Measurements from ENCODE around the gene CNTRL.

Gene CNTRL

GRCh38 chr9:121135642-121136041, 60.9 kb downstream of the CNTRL start:
- Histone ChIP-seq H3K4me2 (ENCODE audit: low read length) (no peak overlapping the region), H3K9ac (no peak overlapping the region), H2AFZ (no peak overlapping the region), H3K36me3 (ENCODE audit: control insufficient read depth, insufficient read depth, low read length) (no peaks in the 10 kb centered on the region), H3K27ac (no peak overlapping the region), H3K4me3 (ENCODE audit: low read depth, low read length) (no peak overlapping the region), H3K9me3 (ENCODE audit: control insufficient read depth, low read length) (no peaks in the 10 kb centered on the region), H3K79me2 (no peaks in the 10 kb centered on the region), H3K4me1 (no peaks in the 10 kb centered on the region), H3K27me3 (ENCODE audit: control insufficient read depth, insufficient read depth, low read length) (no peaks in the 10 kb centered on the region)
- no peak for TF ChIP-seq CTCF (IDR thresholded peaks at IDR 0.05)

- Histone ChIP-seq H3K36me3 (ENCODE audit: control insufficient read depth, insufficient read depth, low read length) (no peaks in the 10 kb centered on the region), H3K27me3 (ENCODE audit: control insufficient read depth, insufficient read depth, low read length) (no peaks in the 10 kb centered on the region), H3K4me1 (no peaks in the 10 kb centered on the region), H3K9me3 (ENCODE audit: control insufficient read depth, low read length) (no peaks in the 10 kb centered on the region), H2AFZ (no peak overlapping the region), H3K9ac (no peak overlapping the region), H3K79me2 (no peaks in the 10 kb centered on the region), H3K4me3 (ENCODE audit: low read depth, low read length) (no peak overlapping the region), H3K27ac (no peak overlapping the region), H3K4me2 (ENCODE audit: low read length) (no peak overlapping the region)
- TF ChIP-seq CTCF (IDR thresholded peaks at IDR 0.05), result no peak
Observed at GRCh38 chr9:121138561-121138960, 63.8 kb downstream of the CNTRL start.

- no peak overlapping the region for H2AFZ ChIP-seq
- H3K4me3 ChIP-seq (ENCODE audit: low read depth, low read length), result no peak overlapping the region
- TF ChIP-seq CTCF (IDR thresholded peaks at IDR 0.05), result no peak
- H3K36me3 ChIP-seq (ENCODE audit: control insufficient read depth, insufficient read depth, low read length), result no peaks in the 10 kb centered on the region
- H3K79me2 ChIP-seq, result no peaks in the 10 kb centered on the region
- H3K9ac ChIP-seq, result no peak overlapping the region
- H3K4me2 ChIP-seq (ENCODE audit: low read length), result no peak overlapping the region
- no peaks in the 10 kb centered on the region for H3K9me3 ChIP-seq (ENCODE audit: control insufficient read depth, low read length)
- H3K27ac ChIP-seq, result no peak overlapping the region
- no peaks in the 10 kb centered on the region for H3K27me3 ChIP-seq (ENCODE audit: control insufficient read depth, insufficient read depth, low read length)
- H3K4me1 ChIP-seq, result no peaks in the 10 kb centered on the region
Observed at GRCh38 chr9:121138973-121139372, 64.2 kb downstream of the CNTRL start.

- no peak for TF ChIP-seq CTCF (IDR thresholded peaks at IDR 0.05)
- Histone ChIP-seq H3K9ac (no peak overlapping the region), H3K27ac (no peak overlapping the region), H2AFZ (no peak overlapping the region), H3K4me1 (no peaks in the 10 kb centered on the region), H3K4me3 (ENCODE audit: low read depth, low read length) (no peak overlapping the region), H3K79me2 (no peaks in the 10 kb centered on the region), H3K36me3 (ENCODE audit: control insufficient read depth, insufficient read depth, low read length) (no peaks in the 10 kb centered on the region), H3K27me3 (ENCODE audit: control insufficient read depth, insufficient read depth, low read length) (no peaks in the 10 kb centered on the region), H3K9me3 (ENCODE audit: control insufficient read depth, low read length) (no peaks in the 10 kb centered on the region), H3K4me2 (ENCODE audit: low read length) (no peak overlapping the region)
Observed at GRCh38 chr9:121140162-121140561, 65.4 kb downstream of the CNTRL start.

GRCh38 chr9:121141306-121141705, 66.6 kb downstream of the CNTRL start:
- Histone ChIP-seq H3K27ac (no peak overlapping the region), H3K4me1 (no peaks in the 10 kb centered on the region), H3K4me2 (ENCODE audit: low read length) (no peak overlapping the region), H3K27me3 (ENCODE audit: control insufficient read depth, insufficient read depth, low read length) (no peaks in the 10 kb centered on the region), H3K9ac (no peak overlapping the region), H3K36me3 (ENCODE audit: control insufficient read depth, insufficient read depth, low read length) (no peaks in the 10 kb centered on the region), H3K9me3 (ENCODE audit: control insufficient read depth, low read length) (no peaks in the 10 kb centered on the region), H2AFZ (no peak overlapping the region), H3K79me2 (no peaks in the 10 kb centered on the region), H3K4me3 (ENCODE audit: low read depth, low read length) (no peak overlapping the region)
- TF ChIP-seq CTCF (IDR thresholded peaks at IDR 0.05), result no peak

Measured in parathyroid adenoma (tissue), 2 donors.